NCI-H345 treated with DMSO at 0.1 percent for 48 hours (cell line): ENCODE measurements around the gene TMEM115.

Experiments used
- DNase-seq: peaks from one replicate; lab custom pipeline; 2025; ENCODE audit not compliant: unreplicated experiment; lab: John Stamatoyannopoulos, UW

Gene TMEM115

DNA sequence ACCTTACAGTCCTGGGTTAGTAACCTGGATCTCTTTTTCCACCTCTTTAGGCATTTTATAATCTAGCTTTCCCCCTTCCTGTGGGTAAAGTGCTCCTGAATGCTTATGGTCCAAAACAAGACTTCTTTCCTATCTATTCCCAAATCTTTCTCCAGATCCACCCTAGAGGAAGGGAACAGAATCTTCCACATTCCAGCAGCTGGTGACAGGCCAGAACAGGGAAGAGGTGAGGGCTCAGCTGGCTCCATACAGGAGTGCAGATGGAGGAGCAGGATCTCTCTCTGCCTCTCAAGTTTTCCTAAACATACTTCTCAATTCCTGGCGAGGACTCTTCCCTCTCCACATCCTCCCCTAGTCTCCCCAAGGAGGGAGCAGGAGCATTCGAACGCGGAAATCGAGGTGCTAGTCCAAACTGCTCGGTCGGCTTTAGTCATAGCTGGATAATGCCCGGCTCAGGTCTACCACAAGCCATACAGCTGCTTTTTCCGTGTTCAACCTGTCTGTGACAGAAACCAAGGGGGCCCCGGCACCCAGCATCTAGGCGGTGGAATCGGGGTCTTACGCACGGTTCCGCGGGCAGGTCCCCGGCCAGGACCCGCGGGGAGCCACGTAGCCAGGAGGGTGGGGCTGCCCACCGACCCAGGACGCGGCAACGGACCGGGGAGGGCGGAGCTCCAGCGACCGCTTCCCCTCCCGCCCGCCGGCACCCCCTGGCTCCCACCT is 22.7 kb downstream of the TMEM115 start:
- no peak for DNase-seq

DNA sequence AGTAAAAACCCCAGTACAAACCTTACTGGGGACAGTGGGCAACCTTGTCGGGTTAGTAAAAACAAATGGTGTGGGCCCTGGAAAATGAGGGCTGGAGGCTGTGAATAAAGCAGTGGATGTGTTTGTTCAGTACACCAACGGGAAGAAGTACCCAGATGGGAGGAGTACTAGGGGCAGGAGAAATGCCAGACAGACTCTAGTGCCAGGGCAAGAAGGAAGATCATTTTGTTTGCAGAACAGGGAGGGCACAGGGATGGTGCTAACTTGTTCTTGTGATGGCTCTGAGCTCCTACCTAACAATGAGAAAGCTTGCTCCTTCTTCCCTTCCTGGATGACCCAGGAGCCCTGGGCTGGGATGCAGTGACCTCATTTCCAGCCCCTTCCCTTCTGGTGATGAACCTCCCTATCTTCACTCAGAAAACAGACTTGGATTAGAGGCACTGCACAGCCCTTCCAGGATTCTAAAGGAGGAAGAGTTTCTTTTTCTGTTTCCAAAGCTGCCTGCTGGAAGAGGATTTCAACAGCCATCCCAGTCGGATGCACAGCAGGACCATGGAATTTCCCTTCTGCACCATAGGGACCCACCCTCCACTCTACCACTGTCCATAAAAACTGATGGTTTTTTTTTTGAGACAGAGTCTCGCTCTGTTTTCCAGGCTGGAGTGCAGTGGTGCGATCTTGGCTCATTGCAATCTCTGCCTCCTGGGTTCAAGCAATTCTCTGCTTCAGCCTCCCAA is 24.8 kb downstream of the TMEM115 start:
- no peak for DNase-seq

DNA sequence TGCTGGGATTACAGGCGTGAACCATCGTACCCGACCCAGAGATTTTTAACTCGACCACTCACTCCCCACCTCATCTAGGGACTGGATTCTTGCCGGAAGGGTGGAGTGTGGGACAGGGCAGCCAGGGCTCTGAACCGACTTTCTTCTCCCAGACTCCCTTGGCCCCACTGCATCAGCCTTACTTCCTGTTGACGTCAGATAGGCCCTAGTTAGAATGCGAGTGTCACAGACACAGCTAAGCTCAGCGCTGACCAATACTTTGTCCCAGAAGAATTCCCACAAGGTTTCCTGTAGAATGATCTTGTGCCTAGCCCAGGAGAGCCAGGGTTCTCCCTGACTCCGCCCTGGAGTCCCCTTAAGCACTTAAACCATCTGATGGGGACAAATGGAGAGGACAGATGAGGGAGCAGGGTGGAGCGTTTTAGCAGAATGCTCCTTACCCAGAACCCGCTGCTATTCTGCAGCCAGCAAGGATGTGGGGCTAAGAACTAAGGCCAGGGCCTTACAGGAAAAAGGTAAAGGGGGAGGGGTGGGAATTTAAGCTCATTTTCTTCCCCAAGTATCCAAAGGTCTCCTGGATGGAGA is 25.5 kb downstream of the TMEM115 start:
- no peak for DNase-seq

DNA sequence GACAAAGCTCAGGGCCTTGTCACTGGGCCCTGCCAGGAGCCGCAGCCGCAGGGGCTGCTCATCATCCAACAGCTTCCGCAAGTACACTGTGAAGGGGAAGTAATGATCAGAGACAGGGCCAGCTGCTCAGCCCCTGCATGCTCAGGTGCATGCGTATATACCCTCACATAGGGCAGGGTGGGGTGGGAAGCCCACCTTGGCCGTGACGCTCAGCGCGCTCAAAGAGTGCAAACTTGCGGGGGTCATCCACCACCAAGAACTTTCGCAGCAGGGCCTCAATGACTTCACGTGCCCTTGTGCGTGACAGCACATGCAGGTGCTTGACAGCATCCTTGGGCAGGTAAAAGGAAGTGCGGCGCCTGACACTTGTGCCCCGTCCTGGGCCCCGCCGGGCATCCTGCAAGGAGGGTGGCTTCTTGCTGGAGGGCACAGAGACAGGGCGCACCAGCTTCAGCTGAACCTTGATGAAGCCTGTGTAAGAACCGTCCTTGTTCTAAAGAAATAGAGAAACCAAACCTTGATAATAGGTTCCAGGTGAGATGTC is 27.9 kb downstream of the TMEM115 start:
- no peak for DNase-seq

DNA sequence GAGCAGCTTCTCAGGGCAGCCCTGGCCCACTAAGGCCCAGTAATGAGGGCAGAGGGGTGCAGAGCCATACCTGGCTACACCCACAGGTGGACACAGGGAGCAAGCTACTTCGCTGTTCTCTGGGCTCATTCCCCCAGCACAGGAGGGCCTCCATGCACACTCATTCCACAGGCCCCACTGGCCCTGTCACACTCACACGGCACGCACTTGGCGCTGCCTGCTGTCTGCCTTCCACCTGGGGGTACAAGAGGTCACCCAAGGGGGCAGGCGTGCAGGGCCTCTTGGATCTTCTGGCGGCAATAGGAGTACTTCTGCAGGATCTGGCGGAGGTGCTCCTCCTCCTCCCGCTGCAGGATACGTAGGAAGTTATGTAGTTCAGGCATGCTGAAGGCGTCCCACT is 29.0 kb downstream of the TMEM115 start:
- DNase-seq = no peak

DNA sequence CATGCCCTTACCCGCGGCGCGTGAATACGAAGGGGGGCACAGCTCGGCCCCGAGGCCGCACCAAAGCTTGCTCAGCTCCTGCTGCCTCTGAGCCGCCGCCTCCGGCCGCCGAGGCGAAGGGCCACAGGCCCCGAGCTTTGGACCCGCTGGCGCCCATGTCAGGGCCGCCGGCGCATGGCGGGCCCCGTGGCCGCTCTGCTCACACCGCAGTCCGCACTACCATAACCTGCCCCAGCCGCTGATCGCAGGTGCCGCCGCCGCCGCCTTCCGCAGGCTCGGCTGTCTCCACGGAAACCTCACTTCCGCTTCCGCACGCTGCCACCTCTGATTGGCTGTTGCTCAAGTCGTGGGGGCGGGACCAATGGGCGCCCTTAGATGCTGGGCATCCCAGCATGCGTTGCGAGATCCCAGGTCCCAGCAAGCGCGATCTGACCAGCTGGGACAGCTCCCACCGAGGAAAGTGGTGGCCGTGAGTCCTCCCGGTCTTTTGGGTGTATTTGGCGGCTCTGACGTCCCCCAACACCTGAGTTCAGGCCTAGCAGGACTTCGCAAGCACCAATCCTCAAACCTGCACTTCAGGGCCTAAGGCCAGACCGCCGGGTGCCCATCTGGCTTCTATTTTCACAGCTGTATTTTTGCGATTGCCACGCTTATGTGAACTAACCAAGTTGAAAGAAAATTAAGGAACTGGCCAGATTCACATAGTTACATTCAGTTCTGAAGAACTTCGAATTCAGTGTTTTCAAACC is 31.2 kb downstream of the TMEM115 start, which contains the start of gene TUSC2:
TSS of gene TUSC2 (minus strand) at position 281 of the 749 bp plus-strand sequence. CDS start at position 157, 124 bp downstream.
- peak; percentile 77 for DNase-seq

DNA sequence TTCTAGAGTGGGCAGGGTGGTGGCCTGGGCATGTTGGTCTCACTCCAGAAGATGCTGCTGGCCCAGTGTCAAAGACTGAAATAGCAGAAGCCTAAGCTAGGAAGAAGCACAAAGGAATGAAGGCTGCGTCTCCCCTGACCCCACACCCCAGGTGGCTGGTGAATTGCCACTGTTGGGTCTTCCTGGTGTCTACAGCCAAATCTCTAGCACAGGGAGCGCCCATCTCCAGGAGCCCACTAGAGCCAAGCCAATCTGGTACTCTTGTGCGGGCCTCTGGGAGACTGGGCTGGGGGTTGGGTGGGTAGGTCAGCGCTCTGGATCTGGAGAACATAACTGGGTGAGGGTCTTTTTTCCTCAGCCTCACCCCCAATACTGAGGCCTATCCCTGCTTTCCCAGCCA is 32.2 kb downstream of the TMEM115 start:
- DNase-seq = no peak

DNA sequence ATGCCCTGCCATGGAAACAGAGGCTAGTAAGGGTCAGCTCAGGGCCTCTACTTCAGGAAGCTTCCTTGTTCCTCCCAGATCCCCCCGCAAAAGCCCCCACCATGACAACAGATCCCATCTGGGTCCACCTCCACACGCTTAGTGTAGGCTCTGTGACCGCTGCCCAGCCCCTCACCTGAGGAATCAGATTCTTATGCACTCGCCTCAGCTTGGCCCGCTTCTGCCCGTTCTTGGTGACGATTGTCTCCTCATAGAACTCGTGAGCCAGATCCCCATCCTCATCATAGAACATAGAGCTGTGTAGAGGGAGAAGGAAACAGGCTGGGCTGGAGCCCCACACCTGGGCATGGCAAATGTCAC is 33.2 kb downstream of the TMEM115 start:
- no peak for DNase-seq

DNA sequence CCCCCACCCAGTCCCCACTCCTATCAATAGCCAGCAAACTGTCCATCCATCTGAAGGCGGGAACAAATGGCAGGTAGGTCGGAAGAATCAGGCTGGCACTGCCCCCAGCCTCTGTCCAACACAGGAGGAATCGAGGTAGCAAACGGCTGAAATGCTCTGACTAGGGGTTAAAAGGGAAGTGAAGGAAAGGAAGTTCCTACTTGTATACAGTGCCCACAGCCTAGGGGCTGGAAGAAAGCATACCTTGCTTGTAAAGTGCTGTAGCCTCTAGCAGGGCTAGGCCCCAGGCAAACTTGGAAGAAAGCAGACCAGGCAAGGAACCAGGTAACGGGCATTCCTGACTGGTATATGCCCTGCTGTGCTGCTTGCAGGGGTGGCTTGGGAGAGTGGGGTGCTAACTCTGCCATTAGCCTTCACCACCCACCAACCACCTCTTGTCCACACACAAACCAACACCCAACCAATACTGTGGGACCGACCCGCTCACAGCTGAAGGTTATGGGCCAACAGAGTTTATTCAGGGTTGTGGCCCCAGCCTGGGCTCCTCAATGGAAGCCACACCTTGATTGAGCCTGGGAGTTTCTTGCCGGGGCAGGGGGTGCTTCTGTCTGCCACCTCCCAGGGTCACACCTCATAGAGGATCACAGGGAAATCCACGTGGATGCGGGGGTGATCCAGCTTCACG is 33.7 kb downstream of the TMEM115 start:
- no peak for DNase-seq

DNA sequence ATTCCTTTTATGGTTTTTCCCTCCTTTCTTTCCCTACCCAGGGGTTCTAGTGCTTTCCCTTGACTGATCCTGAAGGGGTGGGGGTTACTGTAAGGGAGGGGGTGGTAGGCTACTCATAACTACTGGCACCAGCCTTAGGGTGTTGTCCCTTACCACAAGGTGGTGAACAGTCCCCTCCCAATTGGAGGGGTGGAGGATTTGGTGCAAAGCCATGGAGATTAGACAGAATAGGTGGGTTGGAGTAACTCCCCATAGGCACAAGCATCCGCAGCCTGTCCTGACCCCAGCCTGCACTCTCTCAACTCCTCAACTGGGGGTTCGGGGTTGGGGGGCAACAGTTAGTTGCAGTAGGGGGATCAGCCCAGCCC is 34.2 kb downstream of the TMEM115 start:
- no peak for DNase-seq

DNA sequence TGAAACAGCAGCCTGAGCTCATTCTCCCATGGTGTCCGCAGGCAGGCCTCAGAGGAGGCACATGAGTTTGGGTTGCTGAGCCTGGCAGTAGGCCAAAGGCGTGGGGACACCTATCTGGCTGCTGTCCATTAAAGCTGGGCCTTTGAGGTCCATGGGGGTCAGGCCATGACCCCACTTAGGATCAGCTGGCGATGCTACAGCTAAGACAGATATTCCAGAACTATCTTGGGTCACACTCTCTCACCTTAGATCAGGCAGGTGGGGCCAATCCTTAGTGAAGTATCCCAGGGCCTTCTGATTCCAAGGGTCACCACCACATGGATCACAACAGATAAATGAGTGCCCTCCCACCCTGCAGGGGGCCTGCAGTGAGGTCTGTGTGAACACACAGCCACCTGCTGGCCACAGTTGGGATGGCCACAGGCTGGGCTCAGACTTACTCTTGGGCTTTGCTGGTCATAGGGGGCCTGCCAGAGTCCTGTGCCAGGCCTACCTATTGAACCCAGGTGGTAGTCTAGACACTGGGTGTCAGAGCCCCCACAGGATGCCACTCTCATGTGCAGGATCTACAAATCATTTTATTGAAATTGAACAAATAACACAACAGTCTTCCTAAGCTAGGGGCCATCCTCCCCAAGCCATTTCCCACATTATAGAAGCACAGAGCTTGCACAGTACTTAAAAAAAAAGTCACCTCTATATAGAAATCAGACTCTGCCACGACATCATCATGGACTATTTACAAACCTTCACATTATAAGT is 34.8 kb downstream of the TMEM115 start:
- DNase-seq = peak; percentile 19

DNA sequence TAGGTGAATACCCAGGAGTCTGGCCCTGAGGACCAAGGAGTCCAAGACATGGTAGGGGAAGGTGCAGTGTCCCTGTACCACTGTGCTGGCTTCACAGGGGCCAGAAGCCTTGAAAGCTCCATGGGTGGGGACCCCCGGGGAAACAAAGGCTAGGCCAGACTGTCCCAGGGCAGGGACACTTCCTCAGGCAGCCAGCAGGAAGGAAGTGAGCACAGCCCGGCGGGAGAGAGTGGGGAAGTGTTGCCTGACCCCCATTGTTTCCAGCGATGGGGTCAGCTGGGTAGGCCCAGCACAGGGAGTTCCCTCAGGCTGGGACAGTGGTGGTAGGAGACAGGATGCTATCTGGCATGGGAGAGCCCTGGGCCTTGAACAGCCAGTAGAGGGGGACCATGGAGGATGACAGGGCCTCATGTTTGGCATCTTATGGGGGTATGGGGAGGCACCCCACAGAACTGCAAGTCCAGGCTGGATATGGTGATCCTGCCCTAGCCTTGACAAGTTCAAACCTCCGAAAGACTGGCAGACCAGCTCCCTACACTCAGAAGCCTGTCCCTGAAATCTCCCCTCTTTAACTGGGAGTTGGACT is 35.6 kb downstream of the TMEM115 start:
- DNase-seq = no peak

DNA sequence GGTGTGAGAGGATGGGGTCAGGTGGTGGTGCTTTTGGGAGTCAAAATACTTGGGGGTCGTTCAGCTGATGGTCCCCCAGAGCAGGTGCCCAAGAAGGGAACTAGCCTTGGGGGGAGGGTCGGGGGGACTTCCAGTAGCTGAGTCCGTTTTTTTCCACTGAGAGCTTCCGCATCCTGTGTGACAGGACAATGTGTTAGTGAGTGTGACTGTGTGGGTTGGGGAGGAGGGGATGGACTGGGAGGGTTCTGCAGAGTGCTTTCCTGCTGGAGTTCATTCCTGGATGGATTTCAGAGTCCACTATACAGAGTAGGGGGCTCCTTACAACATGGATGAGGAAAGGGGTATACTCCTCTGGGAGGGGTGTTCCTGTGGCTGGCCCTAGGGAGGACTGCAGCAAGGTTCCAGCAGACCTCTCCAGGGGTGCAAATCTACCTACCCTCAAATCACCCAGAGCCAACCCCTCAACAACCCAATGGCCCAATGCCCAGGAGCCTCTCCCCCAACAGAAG is 36.2 kb downstream of the TMEM115 start:
- DNase-seq = no peak

DNA sequence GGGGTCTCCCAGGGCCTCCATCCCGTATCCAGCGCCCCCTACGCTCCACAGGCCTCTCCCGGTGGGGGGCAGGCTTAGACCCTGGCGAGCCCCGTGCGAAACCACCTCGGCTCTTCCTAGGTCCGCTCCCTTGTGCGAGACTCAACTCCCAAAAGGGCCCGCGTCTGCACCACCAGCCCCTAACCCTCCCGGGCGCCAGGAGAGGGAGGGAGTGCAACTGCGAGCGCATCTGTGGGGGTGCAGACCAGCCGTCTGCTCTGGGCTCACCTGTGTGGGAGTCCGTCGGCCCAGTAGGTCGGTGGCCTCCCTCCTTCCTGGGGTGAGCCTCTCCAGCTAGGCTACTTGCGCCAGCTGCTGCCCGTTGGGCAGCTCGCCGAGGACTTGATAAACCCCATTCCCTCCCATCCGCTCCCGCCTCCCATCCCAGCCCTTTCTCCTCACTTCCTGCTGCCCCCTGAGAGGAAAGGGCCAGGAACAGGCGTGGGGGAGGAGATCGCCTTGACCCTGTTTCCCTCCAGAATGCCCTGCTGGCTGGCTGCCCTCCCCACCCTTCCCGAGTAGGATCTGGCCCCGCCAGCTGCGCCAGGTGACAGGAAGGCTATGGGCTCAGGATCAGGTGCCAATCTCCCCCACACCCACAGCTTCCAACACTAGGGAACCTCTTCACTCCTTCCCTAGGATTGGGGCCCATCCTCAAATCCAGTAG is 36.8 kb downstream of the TMEM115 start, which contains the start of gene HYAL2:
TSS of gene HYAL2 (minus strand) at position 360 of the 706 bp plus-strand sequence. CDS start 2,256 bp downstream, outside the sequence.
- DNase-seq = no peak

DNA sequence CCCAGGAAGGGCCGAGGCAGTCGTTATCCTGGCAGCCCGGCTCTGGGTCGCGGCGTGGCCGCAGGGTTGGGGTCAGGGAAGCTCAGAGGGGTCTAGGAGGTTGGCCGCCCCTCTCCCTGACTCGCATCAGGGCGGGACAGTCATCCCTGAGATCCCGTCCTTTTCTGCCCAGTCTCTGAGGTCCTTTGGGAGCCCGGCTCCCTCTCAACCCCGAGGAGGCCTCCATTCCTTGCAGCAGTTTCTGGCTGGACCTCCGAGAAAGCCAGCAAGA is 37.3 kb downstream of the TMEM115 start:
- no peak for DNase-seq

DNA sequence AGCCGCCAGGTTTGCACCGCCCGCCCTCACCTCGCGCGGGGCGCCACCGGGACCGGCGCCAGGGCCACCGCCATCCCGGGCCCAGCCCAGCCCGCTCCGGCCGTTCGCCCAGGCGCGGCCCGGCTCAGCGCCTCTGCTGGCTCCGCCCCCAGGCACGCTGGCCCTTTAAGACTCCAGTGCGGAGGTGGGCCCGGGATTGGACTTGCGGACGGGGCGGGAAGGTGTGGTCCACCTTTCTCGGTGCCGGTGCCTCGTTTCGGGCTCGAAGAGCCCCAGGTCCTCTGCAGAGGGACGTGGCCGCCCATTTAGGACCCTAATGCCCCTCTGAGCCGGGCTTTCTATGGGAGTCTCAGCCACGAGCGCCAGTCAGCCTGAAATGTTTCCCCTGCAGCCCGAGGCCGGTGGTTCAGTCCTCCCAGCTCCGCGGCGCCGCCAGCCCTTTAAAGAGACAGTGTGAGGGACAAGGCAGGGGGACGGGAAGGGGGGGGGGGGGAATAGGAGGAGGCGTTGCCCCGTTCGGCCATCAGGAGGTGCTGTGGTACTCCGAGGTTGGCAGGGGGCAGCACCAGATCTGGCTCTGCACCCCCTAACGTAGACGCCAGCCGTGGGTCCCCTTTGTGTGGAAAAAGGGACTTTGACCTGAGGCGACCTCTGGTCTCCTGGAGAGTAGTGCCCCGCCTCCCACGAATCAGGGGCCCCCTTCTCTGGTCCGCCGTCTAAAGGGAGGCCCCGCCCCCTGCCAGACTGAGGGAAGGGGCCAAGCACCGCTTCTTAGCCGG is 37.8 kb downstream of the TMEM115 start:
- peak; percentile 65 for DNase-seq

DNA sequence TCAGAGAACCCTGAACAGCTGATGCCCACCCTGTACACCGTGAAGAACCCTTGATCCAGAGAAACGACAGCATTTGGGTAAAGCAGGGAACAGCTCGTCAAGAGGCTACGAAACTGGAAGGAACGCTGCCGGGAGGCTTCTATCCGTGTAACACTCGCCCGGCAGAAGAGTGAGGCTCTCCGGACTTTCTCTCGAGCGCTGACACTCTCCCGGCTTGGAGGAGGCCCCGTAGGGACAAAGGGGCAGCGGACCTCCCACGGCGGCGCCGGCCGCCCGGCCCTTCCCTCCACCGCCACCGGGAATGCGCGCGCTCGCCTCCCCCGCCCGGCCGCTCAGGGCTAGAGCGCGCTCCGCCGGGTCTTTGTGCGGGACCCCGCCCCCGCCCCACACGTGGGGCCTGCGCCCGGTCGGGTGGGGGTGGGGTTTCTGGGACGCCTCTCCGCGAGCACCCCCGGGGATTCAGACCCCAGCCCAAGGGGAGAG is 38.4 kb downstream of the TMEM115 start:
- peak; percentile 4 for DNase-seq
